ENCODE data around the gene LRFN3.
"Not testable (repeated sequence)": the region's sequence is repeated elsewhere in the genome, so short reads cannot be mapped to it uniquely, and the experiment has no call there.

LRFN3 gene

GRCh38 chr19:35935911-35936737, at the start of gene LRFN3:
Gene LRFN3 (plus strand): TSS chr19:35936374. CDS start chr19:35939426, 3,052 bp downstream.
- peak; percentile 79 for DNase-seq (ENCODE audit: low spot score)

- DNase-seq (ENCODE audit: low spot score), result no peak
Measured at GRCh38 chr19:35887197-35887596, 49.0 kb upstream of the LRFN3 start.

GRCh38 chr19:35888398-35888797, 47.8 kb upstream of the LRFN3 start:
- DNase-seq (ENCODE audit: low spot score), result no peak

DNA sequence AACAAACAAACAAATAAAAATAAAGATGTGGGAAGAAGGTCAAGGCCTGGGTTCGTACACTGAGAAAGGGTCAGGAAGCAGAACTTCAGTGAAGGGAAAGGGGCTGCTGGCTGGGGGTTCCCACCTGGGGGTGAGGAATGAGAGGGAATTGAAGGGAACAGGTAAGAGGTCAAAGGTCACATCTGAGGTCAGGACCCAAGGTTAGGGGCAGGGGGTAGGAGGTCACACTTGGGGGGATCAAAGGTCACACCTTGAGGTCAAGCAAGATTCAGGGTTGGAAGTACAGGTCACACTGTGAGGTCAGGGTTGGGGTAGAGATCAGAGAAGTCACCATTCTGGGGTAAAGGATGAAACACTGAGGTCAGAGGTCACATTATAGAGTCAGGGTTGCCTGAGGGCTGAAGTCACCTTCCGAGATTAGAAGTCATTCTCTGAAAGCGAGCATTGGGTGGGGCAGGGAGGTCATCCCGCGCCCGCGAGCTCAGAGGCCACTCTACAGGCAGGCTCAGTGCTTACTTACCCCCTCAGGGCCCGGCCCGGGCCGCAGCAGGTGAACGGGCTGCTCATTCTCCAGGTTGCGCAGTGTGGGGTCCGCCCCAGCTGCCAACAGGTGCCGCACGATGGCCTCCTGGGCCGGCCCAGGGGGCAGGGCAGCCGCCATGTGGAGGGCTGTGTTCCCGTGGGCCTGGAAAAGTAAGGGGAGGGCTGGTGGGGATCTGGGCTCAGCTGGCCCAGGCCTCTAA, 46.6 kb upstream of the LRFN3 start:
- no peak for DNase-seq (ENCODE audit: low spot score)

DNA sequence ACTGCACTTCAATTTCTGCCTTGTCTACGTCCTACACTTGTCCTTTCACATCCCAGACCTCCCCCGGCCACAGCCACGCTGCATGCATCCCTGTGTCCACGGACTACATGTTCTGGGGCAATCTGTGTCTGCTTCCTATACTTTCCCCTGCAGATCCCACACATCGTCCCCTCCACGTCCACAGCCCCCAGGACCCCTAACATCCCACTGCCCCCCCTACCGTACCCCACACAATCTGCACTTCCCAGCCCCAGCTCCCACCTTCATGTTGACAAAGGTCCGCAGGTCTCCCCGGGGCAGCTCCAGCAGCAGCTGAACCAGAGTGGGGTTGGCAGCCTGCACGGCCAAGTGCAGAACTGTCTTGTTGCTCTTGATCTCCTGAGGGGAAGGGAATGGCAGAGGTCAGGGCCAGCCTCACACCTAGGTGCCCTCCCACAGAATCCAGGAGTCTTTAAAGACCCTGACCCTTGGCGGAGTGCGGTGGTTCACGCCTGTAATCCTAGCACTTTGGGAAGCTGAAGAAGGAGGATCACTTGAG, 46.0 kb upstream of the LRFN3 start:
- DNase-seq (ENCODE audit: low spot score), result no peak

GRCh38 chr19:35891819-35892218, 44.4 kb upstream of the LRFN3 start:
- DNase-seq (ENCODE audit: low spot score), result not testable (repeated sequence)

- DNase-seq (ENCODE audit: low spot score), result no peak
Measured at GRCh38 chr19:35894342-35894741, 41.8 kb upstream of the LRFN3 start.

DNA sequence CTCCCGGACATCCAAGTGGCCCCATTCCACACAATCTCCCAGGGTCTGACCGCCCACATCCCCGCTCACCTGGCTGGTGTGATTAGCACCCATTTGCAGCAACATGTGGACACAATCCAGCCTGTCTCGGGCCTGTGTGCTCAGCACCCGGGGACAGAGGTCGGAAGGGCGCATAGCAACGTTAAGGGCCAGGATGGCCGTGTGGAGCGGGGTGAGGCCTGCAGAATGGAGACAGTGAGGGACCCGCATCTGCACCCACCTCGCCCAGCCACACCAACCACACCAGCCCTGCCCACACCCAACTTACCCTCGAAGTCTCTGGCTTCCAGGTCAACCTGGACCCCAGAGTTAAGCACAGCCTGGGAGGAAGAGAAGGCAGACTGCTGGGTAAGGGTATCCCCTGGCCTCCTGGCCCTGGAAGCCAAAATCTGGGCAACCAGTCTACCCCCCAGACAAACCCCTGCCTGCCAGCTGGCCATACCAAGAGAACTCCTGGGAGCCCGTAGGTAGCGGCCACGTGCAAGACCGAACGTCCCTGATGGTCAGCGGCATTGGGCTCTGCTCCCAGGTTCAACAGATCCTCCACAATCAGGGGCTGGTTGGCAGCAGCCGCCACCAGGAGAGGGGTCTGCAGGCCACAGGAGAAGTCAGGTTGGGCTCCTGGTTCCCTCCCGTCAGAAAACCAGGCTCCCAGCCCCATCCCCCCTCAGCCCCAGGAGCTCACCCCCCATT, 40.1 kb upstream of the LRFN3 start:
- DNase-seq (ENCODE audit: low spot score), result no peak

DNA sequence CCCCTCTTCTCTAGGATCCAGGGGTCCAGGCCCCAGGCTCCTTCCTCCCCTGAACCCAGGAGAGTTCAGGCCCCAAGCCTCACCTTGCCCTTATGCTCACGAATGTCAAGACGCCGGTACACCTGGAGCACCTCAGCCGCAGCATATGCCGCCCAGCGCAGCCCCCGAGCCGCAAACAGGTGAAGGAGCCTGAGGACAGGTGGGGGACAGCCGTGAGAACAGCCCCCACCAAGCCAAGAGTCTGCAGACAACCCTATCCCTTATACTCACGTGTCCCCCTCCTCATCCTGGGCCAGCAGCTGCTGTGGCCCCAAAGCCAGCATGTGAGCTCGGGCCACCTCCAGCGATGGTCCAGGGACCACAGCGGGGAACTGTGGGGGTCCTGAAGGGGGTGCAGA, 39.5 kb upstream of the LRFN3 start:
- no peak for DNase-seq (ENCODE audit: low spot score)

DNA sequence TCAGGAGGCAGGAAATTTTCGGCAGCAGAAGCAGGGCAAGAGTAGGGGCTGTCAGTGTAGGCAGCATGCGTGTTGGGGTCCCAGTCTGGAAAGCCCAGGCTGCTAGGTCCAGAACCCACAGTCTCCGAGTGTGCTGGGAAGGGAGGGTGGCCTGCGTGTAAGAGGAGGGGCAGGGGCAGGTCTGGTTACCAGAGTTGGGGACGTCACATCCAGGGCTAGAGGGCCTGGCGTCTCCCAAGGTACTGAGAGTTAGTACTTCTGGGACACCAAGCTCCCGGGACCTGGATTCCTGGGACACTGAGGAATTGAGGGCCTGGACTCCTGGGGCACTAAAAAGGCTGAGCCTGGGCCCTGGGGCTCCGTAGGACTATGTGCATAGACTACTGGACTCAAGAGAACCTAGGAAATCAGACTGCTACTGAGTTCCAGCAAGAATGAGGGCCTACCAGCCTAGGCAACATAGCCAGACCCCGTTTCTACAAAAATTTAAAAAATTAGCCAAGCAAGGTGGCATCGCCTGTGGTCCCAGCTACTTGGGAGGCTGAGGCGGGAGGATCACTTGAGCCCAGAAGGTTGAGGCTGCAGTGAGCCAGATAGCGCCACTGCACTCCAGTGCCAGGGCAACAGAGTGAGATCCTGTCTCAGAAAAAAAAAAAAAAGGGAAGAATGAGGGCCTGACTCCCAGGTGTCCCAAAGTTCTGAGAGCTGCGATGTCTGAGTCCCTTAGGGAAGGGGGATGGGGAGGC, 38.3 kb upstream of the LRFN3 start:
- no peak for DNase-seq (ENCODE audit: low spot score)

- DNase-seq (ENCODE audit: low spot score), result no peak
Measured at GRCh38 chr19:35898499-35898809, 37.7 kb upstream of the LRFN3 start.

- DNase-seq (ENCODE audit: low spot score), result peak; percentile 83
Measured at GRCh38 chr19:35899547-35900214, 36.5 kb upstream of the LRFN3 start.

DNA sequence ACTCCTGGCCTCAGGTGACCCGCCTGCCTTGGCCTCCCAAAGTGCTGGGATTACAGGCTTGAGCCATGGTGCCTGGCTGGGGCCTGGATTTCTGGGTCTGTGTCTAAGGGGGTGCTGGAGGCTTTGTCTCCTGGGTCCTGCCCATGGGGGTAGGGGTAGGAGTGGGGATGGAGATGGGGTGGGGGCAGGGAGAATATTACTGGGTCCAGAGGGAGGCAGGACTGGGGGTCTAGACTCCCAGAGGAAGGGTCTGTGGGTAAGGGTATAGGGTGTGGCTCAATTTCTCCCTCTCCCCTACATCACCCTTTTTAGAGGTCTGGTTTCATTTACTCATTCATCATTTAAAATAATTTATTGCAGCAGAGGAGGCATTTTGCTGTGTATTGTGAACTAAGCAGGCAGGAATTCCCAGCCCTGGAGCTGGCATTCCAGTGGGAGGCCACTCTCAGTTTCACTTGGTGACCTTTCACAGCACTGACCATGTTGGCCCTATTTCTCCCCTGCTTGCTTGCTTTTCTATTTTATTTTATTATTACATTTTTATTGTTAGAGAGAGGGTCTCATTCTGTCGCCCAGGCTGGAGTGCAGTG, 35.0 kb upstream of the LRFN3 start:
- DNase-seq (ENCODE audit: low spot score), result no peak

DNA sequence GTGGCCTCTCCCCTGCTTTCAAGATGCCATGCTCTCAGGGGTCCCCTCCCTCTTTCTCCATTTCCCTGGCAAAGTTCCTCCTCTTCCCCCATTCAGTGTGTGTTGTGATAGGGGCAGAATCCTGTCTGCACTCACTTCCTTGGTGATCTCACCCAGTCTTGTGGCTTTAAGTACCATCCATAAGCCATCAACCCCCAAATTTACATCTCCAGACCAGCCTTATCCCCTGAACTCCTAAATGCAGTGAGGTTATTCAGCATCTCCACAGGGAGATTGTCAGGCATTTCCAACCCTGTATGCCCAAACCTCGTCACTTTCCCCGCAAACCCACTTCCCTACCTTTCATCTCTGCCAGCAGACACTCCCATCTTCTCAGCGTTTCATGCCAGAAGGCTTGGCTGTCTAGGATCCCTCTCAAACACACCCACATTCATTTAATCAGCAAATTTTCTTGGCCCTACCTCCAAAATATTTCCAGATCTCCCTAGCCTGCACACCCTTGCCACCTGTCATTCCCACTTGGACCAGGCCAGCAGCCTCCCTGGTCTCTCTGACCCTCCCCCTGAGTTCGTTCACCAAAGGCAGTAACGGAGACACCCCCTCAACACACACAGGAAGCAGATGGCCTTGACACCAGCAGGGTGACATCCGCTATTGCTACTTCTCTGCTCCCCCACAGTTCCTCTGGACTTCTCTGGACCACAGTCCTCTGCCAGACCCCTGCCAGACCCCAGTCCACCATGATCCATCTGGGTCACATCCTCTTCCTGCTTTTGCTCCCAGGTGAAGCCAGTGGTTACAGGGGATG, 34.1 kb upstream of the LRFN3 start, which contains the start of gene HCST:
TSS of gene HCST (plus strand) at position 676 of the 808 bp plus-strand sequence. CDS start at position 741, 65 bp downstream.
- DNase-seq (ENCODE audit: low spot score), result no peak

DNA sequence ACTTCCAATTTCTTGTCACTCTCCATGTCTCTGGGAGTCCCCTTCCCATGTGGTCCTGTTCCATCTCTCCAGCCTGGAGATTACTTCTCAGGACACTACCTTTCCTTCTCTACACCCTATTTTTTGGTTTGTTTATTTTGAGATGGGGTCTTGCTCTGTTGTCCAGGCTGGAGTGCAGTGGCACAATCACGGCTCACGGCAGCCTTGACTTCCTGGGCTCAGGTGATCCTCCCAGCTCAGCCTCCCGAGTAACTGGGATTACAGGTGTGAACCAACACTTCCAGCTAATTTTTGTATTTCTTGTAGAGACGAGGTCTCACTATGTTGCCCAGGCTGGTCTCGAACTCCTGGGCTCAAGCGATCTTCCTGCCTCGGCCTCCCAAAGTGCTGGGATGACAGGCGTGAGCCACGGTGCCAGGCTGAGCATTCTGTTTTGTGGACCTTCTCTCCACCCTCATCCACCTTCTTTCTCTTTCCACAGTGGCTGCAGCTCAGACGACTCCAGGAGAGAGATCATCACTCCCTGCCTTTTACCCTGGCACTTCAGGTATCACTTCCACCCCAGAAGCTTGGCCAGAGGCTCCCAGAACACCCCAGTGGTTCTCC, 33.2 kb upstream of the LRFN3 start:
- DNase-seq (ENCODE audit: low spot score), result no peak

- DNase-seq (ENCODE audit: low spot score), result peak; percentile 68
Measured at GRCh38 chr19:35903550-35904179, 32.5 kb upstream of the LRFN3 start.

- DNase-seq (ENCODE audit: low spot score), result no peak
Measured at GRCh38 chr19:35904311-35905068, 31.7 kb upstream of the LRFN3 start.

DNA sequence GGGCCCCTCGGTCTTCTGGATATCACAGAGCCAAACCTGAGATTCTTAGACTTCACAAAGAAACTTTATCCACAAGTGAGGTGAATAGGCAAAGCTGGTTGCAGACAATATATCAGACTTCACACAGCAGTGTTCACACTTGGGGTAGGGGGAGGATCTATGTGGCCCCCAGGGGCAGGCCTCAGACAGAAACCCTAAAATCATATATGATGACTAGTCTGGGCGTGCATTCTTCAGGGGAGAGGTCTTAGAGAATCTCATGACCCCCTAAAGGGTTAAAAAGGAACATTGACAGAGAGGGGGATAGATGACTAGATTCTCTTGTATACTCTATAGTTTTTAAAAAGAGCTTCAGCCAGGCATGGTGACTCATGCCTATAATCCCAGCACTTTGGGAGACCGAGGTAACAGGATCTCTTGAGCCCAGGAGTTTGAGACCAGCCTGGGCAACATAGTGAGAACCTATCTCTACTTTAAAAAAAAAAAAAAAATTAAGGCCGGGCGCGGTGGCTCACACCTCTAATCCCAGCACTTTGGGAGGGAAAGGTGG, 30.9 kb upstream of the LRFN3 start:
- DNase-seq (ENCODE audit: low spot score), result no peak

Data from putamen (tissue), 1 donor.